ENCODE measurements around the gene TRABD2B. TPM values are rescaled to one million over a fixed set of nuclear protein-coding genes. Genes with fewer than 3 reads are reported as not detected.

TRABD2B gene
- total RNA-seq, 5 donors from 2014 or later (not counting 1 experiment from before 2014, with no cell fraction given), result not detected

DNA sequence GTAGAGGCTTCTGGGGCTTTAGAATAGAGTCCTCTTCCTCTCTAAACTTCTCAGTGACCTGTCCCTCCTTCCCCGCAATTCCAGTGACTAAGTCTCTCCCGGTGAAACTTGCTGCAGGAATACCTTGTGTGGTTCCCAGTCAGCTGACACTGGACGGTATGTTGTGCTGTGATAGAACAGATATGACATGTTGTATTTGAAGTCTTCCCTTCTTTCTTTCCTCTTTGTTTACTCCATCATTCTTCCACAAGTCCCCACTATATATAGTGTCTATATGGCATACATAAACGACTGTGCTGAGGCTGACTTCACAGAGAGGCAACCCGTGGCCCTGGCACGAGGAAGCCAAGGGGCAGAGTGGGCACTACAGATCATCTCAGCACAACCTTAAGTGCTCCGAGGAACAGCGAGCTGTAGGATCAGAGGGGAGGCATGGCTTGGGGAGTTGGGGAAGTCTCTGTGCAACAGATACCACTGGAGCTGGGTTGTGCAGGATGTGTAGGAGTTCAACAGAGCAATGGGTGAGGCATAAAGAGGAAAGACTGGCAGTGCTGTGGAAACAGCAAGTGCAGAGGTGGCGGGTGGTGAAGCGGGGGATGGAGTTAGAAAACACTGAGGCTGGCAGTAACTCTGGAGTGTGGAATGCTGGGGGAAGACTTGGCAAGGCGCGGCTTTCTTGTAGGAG, 237.8 kb downstream of the TRABD2B start:
- Histone ChIP-seq H3K36me3 (ENCODE audit: control insufficient read depth in 2 of 2, extremely low read depth in 1 of 2, insufficient read depth in 1 of 2, low read length in 1 of 2) (no peaks in the 10 kb centered on the region), H3K4me3 (ENCODE audit: control insufficient read depth in 1 of 2, extremely low read depth in 1 of 2, low read length in 1 of 2) (no peak overlapping the region), H3K27ac (ENCODE audit: low read length) (no peak overlapping the region), H3K4me1 (ENCODE audit: control insufficient read depth in 1 of 2, extremely low read depth in 1 of 2, insufficient read depth in 2 of 2, low read length in 2 of 2) (peaks cover 0 to 2% of the 10 kb centered on the region in 2 experiments), H3K9me3 (no peaks in the 10 kb centered on the region), H3K27me3 (replicated peaks in 1 of 2; ENCODE audit: control insufficient read depth in 2 of 2, extremely low read depth in 1 of 2, insufficient read depth in 2 of 2, low read length in 1 of 2) (peaks cover 0 to 44% of the 10 kb centered on the region in 2 experiments)
- ATAC-seq (replicated peaks in 1 of 4) (no peak), DNase-seq (no peak)
- ChIA-PET CTCF (no interaction called here), POLR2A (no interaction called here)
- H3K36me3 Mint-ChIP-seq, result no peaks in the 10 kb centered on the region
- no peak overlapping the region for H3K4me3 Mint-ChIP-seq
- H3K4me1 Mint-ChIP-seq, result no peaks in the 10 kb centered on the region
- H3K27me3 Mint-ChIP-seq, result peaks cover 14 to 27% of the 10 kb centered on the region in 2 donors
- WGBS (ENCODE audit: insufficient coverage), result 86% methylated on average over 8 of the region's 12 CpGs
- no peaks in the 10 kb centered on the region for H3K9me3 Mint-ChIP-seq
- no peak overlapping the region for H3K27ac Mint-ChIP-seq

DNA sequence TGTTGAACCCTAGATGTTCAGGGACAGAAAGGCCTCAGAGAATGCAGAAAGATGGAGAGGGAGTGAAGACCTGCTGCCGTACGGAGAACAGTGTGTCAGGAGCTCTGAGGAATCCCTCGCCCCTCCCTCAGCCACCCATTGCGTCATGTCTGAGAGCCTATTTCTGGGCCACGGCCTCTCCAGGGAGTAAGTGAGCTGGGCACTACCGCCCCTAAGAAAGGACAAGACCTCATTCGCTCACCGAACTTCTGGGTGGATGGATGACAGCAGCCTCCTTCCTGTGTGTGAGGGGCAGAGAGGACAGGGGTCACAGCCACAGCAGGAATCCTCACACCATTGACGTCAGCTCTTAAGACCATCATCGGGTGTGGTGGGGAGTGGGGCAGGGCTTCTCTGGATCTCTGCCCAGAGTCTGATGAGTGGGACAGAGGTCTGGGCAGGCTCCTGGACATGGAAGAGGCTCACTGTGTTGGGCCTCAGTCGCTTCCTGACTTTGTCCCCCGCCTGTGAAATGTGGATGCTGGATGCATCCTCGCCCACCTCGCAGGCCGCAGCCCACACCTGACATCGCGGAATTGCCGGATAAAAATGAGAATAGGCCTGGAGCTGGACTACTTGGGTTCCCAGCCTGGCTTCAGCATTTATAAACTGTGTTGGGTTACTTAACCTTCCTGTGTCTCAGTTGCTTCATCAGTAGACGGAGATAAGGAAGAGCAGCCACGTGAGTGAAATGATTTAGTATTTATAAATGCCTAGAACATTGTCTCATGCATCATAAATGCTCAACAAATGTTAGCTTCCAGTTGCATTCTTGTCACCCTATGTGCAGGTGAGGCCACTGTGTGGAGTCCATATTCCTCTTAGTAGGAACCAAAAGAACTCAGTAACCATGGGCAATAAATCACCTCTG, 238.6 kb downstream of the TRABD2B start:
- Mint-ChIP-seq H3K36me3 (no peaks in the 10 kb centered on the region), H3K4me3 (no peak overlapping the region), H3K9me3 (no peaks in the 10 kb centered on the region), H3K27ac (no peak overlapping the region), H3K4me1 (no peaks in the 10 kb centered on the region), H3K27me3 (peaks cover 14 to 25% of the 10 kb centered on the region in 2 donors)
- ChIA-PET CTCF (no interaction called here), POLR2A (no interaction called here)
- H3K4me3 ChIP-seq (ENCODE audit: control insufficient read depth in 1 of 2, extremely low read depth in 1 of 2, low read length in 1 of 2), result no peak overlapping the region
- peaks cover 0 to 42% of the 10 kb centered on the region in 2 experiments for H3K27me3 ChIP-seq (replicated peaks in 1 of 2; ENCODE audit: control insufficient read depth in 2 of 2, extremely low read depth in 1 of 2, insufficient read depth in 2 of 2, low read length in 1 of 2)
- no peaks in the 10 kb centered on the region for H3K36me3 ChIP-seq (ENCODE audit: control insufficient read depth in 2 of 2, extremely low read depth in 1 of 2, insufficient read depth in 1 of 2, low read length in 1 of 2)
- no peak overlapping the region for H3K27ac ChIP-seq (ENCODE audit: low read length)
- H3K9me3 ChIP-seq, result no peaks in the 10 kb centered on the region
- peaks cover 0 to 2% of the 10 kb centered on the region in 2 experiments for H3K4me1 ChIP-seq (ENCODE audit: control insufficient read depth in 1 of 2, extremely low read depth in 1 of 2, insufficient read depth in 2 of 2, low read length in 2 of 2)
- ATAC-seq (replicated peaks in 1 of 4) (no peak), DNase-seq (peak in 1 of 35 experiments; percentile 7)
- 87% methylated on average over 12 of the region's 20 CpGs for WGBS (ENCODE audit: insufficient coverage)

DNA sequence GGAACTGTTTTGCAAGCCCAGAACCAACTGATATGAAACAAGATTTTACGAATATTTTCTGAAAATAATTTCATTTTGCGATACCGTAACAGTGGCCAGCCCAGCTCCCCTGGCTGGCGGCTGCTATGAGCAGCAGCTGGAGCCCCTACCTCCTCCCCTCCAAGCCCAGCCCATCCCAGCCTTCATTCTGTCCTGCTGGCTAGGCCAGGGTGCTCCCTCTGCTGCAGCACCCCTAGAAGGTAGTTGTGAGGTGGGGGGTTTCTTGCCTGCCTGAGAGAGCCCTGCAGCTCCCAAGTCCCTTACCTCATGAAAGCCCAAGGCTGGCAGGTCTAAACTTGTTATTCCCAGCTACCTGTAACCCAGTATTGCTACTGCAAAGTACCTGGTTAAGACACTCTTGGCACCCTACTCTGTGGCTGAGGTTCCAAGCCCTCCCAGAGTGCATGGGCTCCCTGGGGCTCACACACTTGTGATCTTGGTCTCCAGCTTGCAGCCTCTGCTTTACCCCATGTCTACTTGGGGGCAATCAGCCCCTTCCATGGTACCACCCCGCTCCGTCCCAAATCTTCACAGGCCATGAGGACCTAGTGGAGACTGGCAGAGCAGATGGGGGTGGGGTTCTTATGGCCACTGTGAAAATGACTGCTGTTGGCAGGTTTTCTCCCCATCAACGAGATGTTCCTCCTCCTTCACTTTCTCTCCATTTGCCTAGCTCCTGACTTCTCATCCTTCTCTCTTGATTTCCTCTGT, 239.8 kb downstream of the TRABD2B start:
- Mint-ChIP-seq H3K4me1 (no peaks in the 10 kb centered on the region), H3K4me3 (no peak overlapping the region), H3K9me3 (no peaks in the 10 kb centered on the region), H3K27ac (no peak overlapping the region), H3K27me3 (peaks cover 18 to 26% of the 10 kb centered on the region in 2 donors), H3K36me3 (no peaks in the 10 kb centered on the region)
- Histone ChIP-seq H3K27me3 (replicated peaks in 1 of 2; ENCODE audit: control insufficient read depth in 2 of 2, extremely low read depth in 1 of 2, insufficient read depth in 2 of 2, low read length in 1 of 2) (peaks cover 0 to 46% of the 10 kb centered on the region in 2 experiments), H3K4me1 (ENCODE audit: control insufficient read depth in 1 of 2, extremely low read depth in 1 of 2, insufficient read depth in 2 of 2, low read length in 2 of 2) (peaks cover 0 to 2% of the 10 kb centered on the region in 2 experiments), H3K4me3 (ENCODE audit: control insufficient read depth in 1 of 2, extremely low read depth in 1 of 2, low read length in 1 of 2) (no peak overlapping the region), H3K27ac (ENCODE audit: low read length) (no peak overlapping the region), H3K9me3 (no peaks in the 10 kb centered on the region), H3K36me3 (ENCODE audit: control insufficient read depth in 2 of 2, extremely low read depth in 1 of 2, insufficient read depth in 1 of 2, low read length in 1 of 2) (no peaks in the 10 kb centered on the region)
- ATAC-seq (replicated peaks in 1 of 4), result no peak
- no peak for DNase-seq
- CTCF ChIA-PET, result no interaction called here
- POLR2A ChIA-PET, result no interaction called here
- 80% methylated on average over 3 of the region's 7 CpGs for WGBS (ENCODE audit: insufficient coverage)

DNA sequence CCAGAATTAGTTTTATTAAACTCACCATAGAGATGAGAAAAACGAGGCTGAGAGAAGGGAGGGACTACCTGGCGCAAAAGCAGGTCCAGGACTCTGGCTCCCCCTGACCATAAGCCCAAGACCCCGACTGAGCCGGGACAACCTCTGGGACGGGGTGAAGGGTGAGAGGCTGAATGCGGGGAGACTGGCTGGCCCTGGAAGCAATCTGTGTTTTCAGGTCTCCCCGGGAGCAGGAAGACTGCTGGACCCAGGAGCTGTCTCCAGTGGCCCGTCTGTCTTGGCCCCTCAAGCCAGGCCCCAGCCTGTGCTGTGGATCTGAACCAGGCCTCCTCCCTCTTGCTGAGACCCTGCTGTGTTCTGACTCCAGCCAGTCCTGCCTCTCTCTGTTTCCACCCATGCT, 240.8 kb downstream of the TRABD2B start:
- H3K36me3 Mint-ChIP-seq, result no peaks in the 10 kb centered on the region
- no peaks in the 10 kb centered on the region for H3K9me3 Mint-ChIP-seq
- CTCF ChIA-PET, result no interaction called here
- POLR2A ChIA-PET, result no interaction called here
- Histone ChIP-seq H3K27ac (ENCODE audit: low read length) (no peak overlapping the region), H3K4me1 (ENCODE audit: control insufficient read depth in 1 of 2, extremely low read depth in 1 of 2, insufficient read depth in 2 of 2, low read length in 2 of 2) (peaks cover 0 to 2% of the 10 kb centered on the region in 2 experiments), H3K27me3 (replicated peaks in 1 of 2; ENCODE audit: control insufficient read depth in 2 of 2, extremely low read depth in 1 of 2, insufficient read depth in 2 of 2, low read length in 1 of 2) (peaks cover 0 to 45% of the 10 kb centered on the region in 2 experiments), H3K36me3 (ENCODE audit: control insufficient read depth in 2 of 2, extremely low read depth in 1 of 2, insufficient read depth in 1 of 2, low read length in 1 of 2) (no peaks in the 10 kb centered on the region), H3K4me3 (ENCODE audit: control insufficient read depth in 1 of 2, extremely low read depth in 1 of 2, low read length in 1 of 2) (no peak overlapping the region), H3K9me3 (no peaks in the 10 kb centered on the region)
- H3K4me3 Mint-ChIP-seq, result no peak overlapping the region
- no peak overlapping the region for H3K27ac Mint-ChIP-seq
- peaks cover 16 to 27% of the 10 kb centered on the region in 2 donors for H3K27me3 Mint-ChIP-seq
- 78% methylated on average over 4 of the region's 8 CpGs for WGBS (ENCODE audit: insufficient coverage)
- DNase-seq (no peak), ATAC-seq (replicated peaks in 1 of 4) (no peak)
- no peaks in the 10 kb centered on the region for H3K4me1 Mint-ChIP-seq

DNA sequence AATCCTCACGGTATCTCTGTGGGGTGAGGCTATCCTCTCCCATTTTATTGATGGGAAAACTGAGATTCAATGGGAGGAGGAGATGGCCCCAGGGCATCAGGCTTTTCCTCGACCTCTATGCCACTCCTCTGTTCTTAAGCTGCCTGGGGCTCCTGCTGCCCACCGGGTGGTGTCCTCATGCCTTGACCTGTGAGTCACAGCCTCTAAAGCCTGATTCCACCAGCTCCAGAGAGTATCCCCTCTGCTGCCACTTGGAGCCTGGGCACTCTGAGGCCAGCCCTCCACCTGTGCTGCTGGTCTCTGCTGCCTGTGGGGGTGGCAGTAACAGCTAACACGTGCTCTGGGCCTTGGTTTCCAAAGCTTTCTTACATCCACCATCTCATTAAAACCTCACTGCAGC, 241.2 kb downstream of the TRABD2B start:
- Histone ChIP-seq H3K36me3 (ENCODE audit: control insufficient read depth in 2 of 2, extremely low read depth in 1 of 2, insufficient read depth in 1 of 2, low read length in 1 of 2) (no peaks in the 10 kb centered on the region), H3K4me1 (ENCODE audit: control insufficient read depth in 1 of 2, extremely low read depth in 1 of 2, insufficient read depth in 2 of 2, low read length in 2 of 2) (peaks cover 0 to 2% of the 10 kb centered on the region in 2 experiments), H3K9me3 (no peaks in the 10 kb centered on the region), H3K4me3 (ENCODE audit: control insufficient read depth in 1 of 2, extremely low read depth in 1 of 2, low read length in 1 of 2) (no peak overlapping the region), H3K27me3 (replicated peaks in 1 of 2; ENCODE audit: control insufficient read depth in 2 of 2, extremely low read depth in 1 of 2, insufficient read depth in 2 of 2, low read length in 1 of 2) (peaks cover 0 to 41% of the 10 kb centered on the region in 2 experiments), H3K27ac (ENCODE audit: low read length) (no peak overlapping the region)
- Mint-ChIP-seq H3K36me3 (no peaks in the 10 kb centered on the region), H3K27me3 (peaks cover 20 to 27% of the 10 kb centered on the region in 2 donors), H3K4me1 (no peaks in the 10 kb centered on the region), H3K27ac (no peak overlapping the region), H3K9me3 (no peaks in the 10 kb centered on the region), H3K4me3 (no peak overlapping the region)
- ATAC-seq (replicated peaks in 1 of 4) (no peak), DNase-seq (no peak)
- POLR2A ChIA-PET, result no interaction called here
- WGBS (ENCODE audit: insufficient coverage), result 70% methylated on average over 2 of the region's 4 CpGs
- CTCF ChIA-PET, result no interaction called here
